Gastrocnemius medialis (tissue), 4 donors: Measurements from ENCODE around the gene DAND5.

ENCODE experiments used
- POLR2A ChIP-seq, 2 donors: fragments of 450-650 bp; IDR thresholded peaks; one replicate each; pipeline ENCODE4 v1.6.1; 2017; ENCODE audit warnings: antibody characterized with exemption in 2 of 2, mild to moderate bottlenecking in 2 of 2, moderate library complexity in 2 of 2
- TF ChIP-seq, protein P1 (sequence below), 5 experiments: fragments of 450-650 bp in 3 of 5; fragments of 200-600 bp in 2 of 5; sonication (generic) in 2 of 5; IDR thresholded peaks in 4 of 5; conservative IDR thresholded peaks in 1 of 5; 1 replicate in 4 of 5; 2 replicates in 1 of 5; pipeline ENCODE4 v1.5.1; 2016 to 2019; ENCODE audit warnings: antibody characterized with exemption in 5 of 5, mild to moderate bottlenecking in 3 of 5, moderate library complexity in 3 of 5

GRCh38 chr19:12938779-12939601, 30.4 kb upstream of the DAND5 start:
- TF ChIP-seq, protein P1, sequence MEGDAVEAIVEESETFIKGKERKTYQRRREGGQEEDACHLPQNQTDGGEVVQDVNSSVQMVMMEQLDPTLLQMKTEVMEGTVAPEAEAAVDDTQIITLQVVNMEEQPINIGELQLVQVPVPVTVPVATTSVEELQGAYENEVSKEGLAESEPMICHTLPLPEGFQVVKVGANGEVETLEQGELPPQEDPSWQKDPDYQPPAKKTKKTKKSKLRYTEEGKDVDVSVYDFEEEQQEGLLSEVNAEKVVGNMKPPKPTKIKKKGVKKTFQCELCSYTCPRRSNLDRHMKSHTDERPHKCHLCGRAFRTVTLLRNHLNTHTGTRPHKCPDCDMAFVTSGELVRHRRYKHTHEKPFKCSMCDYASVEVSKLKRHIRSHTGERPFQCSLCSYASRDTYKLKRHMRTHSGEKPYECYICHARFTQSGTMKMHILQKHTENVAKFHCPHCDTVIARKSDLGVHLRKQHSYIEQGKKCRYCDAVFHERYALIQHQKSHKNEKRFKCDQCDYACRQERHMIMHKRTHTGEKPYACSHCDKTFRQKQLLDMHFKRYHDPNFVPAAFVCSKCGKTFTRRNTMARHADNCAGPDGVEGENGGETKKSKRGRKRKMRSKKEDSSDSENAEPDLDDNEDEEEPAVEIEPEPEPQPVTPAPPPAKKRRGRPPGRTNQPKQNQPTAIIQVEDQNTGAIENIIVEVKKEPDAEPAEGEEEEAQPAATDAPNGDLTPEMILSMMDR (IDR thresholded peaks at IDR 0.05 in 4 of 5, conservative IDR thresholded peaks at IDR 0.05 in 1 of 5) = peak; percentile 15 to 34 (median 28)
- TF ChIP-seq POLR2A (IDR thresholded peaks at IDR 0.05) = peak in 1 of 2 donors; percentile 5
